Epithelial cell of esophagus (primary cell): ENCODE results near the gene ZCCHC9.
A peak's percentile ranks its signal among the peaks of the same experiment; 100 is the strongest.

Source experiments
- DNase-seq: peaks from one replicate; pipeline ENCODE4 v3.0.0; 2010; ENCODE audit warnings: low read depth
- H3K4me3 ChIP-seq: 2 replicates; pipeline ENCODE4 v1.5.1; 2011; ENCODE audit warnings: mild to moderate bottlenecking, low read length, control low read depth
- CTCF ChIP-seq: IDR thresholded peaks from 2 replicates; pipeline ENCODE4 v1.5.1; 2011; ENCODE audit warnings: low read depth, mild to moderate bottlenecking, low read length, control low read depth, inconsistent platforms; ENCODE audit not compliant: insufficient read depth; ENCODE audit errors: missing control alignments

Gene ZCCHC9

DNA sequence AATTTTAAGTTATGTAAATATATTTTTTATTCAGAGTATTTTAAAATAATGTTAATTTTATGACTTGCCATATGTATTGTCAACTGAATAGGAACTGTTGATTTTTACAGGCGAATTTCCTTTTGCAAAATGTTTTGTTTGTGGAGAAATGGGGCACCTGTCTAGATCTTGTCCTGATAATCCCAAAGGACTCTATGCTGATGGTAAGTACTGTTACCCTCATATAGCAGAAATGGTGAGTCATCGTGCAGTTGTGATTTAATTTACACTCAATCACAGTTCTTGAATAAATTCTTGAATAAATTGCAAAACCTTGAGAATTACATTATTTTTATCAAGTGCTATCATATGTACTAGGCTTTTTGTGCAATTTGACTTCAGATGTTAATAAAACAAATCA is 7.4 kb downstream of the ZCCHC9 start:
- H3K4me3 ChIP-seq: no peak overlapping the region
- no peak for TF ChIP-seq CTCF
- DNase-seq: no peak

- H3K4me3 ChIP-seq: no peak overlapping the region
- TF ChIP-seq CTCF: no peak
- no peak for DNase-seq
Measured at GRCh38 chr5:81310402-81311063, 9.1 kb downstream of the ZCCHC9 start.

GRCh38 chr5:81313278-81313677 is 11.9 kb downstream of the ZCCHC9 start:
- H3K4me3 ChIP-seq: no peak overlapping the region
- no peak for DNase-seq
- TF ChIP-seq CTCF: no peak

DNA sequence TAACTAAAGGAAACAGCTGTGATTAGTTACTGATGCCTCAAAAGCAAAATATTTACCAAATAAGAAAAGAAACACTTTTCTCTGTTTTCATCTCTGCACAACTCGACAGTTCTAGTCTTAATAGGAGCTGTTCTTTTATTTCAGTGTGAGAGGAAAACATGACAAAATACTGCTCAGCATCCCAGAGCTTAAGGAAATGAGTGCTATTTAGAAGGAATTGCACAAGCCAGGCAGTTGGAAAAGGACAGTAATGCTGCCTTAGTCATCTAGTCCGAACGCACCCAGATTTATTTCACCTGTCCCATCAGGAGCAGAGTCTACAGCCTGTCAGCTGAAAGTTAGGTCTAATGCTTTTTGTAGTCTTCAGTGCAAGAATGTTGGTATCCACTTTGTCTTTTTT is 12.3 kb downstream of the ZCCHC9 start:
- no peak overlapping the region for H3K4me3 ChIP-seq
- TF ChIP-seq CTCF: no peak
- DNase-seq: peak; percentile 14

- no peak for TF ChIP-seq CTCF
- H3K4me3 ChIP-seq: no peak overlapping the region
- no peak for DNase-seq
Measured at GRCh38 chr5:81314581-81314980, 13.2 kb downstream of the ZCCHC9 start.

DNA sequence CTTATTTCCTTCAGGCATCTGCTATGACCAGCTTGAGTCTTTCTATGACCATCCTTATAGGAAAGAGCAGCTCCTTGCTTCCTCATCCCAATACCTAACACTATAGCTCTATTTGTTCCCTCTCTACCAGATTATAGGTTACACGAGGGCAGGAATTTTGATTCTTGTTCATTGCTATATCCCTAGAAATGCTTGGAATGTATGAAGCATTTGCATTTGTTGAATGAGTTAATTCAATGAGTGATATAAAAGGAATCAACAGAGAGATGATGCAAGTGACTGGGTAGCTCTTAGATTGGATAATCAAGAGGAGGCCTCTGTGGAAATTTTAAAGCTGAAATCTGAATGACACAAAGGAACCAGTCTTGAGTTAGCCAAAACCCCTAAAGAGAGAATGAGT is 13.9 kb downstream of the ZCCHC9 start:
- no peak overlapping the region for H3K4me3 ChIP-seq
- no peak for TF ChIP-seq CTCF
- DNase-seq: peak; percentile 63

- no peak for DNase-seq
- TF ChIP-seq CTCF: no peak
- H3K4me3 ChIP-seq: no peak overlapping the region
Measured at GRCh38 chr5:81315830-81316229, 14.4 kb downstream of the ZCCHC9 start.
